ENCODE measurements around the gene ETV4. TPM values are rescaled to one million over a fixed set of nuclear protein-coding genes. Genes with fewer than 3 reads are reported as not detected.
A peak's percentile ranks its signal among the peaks of the same experiment; 100 is the strongest.

Gene ETV4
- total RNA-seq, 4 donors from 2014 or later = 3.7 to 11.1 (median 6.9) TPM

- Histone ChIP-seq H3K27ac (peak overlapping the region in 1 of 4 donors; percentile 6), H3K9me3 (no peaks in the 10 kb centered on the region), H3K4me1 (peaks cover 5 to 22% (median 13%) of the 10 kb centered on the region in 3 donors), H3K36me3 (no peaks in the 10 kb centered on the region), H3K27me3 (no peaks in the 10 kb centered on the region), H3K4me3 (no peak overlapping the region)
- TF ChIP-seq CTCF (IDR thresholded peaks at IDR 0.05) (no peak), POLR2A (IDR thresholded peaks at IDR 0.05) (no peak)
- DNase-seq = no peak
- WGBS, 2 donors = 87% methylated on average over 4 of the region's 4 CpGs; no CpG with 5 or more reads in 1 of the 2 donors
- intact Hi-C loops (cut with DNase I) = no loop called here
Measured at GRCh38 chr17:43581613-43582012, 35.5 kb upstream of the ETV4 start.

GRCh38 chr17:43581130-43581529, 35.0 kb upstream of the ETV4 start:
- intact Hi-C loops (cut with DNase I) = no loop called here
- TF ChIP-seq POLR2A (IDR thresholded peaks at IDR 0.05) = no peak
- no peak for TF ChIP-seq CTCF (IDR thresholded peaks at IDR 0.05)
- no peak overlapping the region for H3K4me3 ChIP-seq
- no peaks in the 10 kb centered on the region for H3K27me3 ChIP-seq
- WGBS, 2 donors = 65 to 81% methylated on average over 4 of the region's 4 CpGs
- no peaks in the 10 kb centered on the region for H3K36me3 ChIP-seq
- H3K27ac ChIP-seq = peak overlapping the region in 1 of 4 donors; percentile 6
- H3K4me1 ChIP-seq = peaks cover 5 to 26% (median 13%) of the 10 kb centered on the region in 3 donors
- no peaks in the 10 kb centered on the region for H3K9me3 ChIP-seq
- no peak for DNase-seq

DNA sequence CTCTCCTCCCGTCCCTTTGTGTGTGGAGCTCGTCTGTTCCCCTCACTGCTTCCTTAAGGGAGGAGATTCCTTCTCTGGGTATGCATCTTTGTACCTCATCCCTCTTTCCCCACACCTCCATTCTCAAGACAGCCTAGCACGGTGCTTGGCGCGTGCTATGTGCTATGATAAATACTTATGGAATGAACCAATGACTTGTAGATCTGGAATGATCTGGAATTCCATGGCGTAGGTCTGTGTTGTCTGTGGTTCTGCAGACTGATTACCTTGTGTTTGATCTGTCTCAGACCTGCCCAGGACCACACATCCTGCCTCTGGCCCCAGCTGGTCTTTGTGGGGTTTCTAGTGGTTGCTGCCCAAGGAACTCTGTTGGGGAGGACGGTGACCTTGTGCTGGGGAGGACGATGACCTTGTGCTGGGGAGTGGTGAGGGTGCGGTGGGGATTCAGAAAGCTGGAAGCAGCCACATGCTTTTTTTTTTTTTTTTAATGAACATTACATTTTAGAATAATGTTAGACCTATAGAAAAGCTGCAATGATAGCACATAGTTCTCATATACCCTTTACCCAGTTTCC, 33.5 kb upstream of the ETV4 start:
- H3K27ac ChIP-seq = no peak overlapping the region
- H3K4me1 ChIP-seq = peaks cover 5 to 26% (median 13%) of the 10 kb centered on the region in 3 donors
- 50 to 56% methylated on average over 9 of the region's 9 CpGs for WGBS, 2 donors
- H3K9me3 ChIP-seq = no peaks in the 10 kb centered on the region
- intact Hi-C loops (cut with DNase I) = no loop called here
- DNase-seq = no peak
- TF ChIP-seq CTCF (IDR thresholded peaks at IDR 0.05) (no peak), POLR2A (IDR thresholded peaks at IDR 0.05) (no peak)
- H3K4me3 ChIP-seq = no peak overlapping the region
- H3K36me3 ChIP-seq = no peaks in the 10 kb centered on the region
- no peaks in the 10 kb centered on the region for H3K27me3 ChIP-seq

- 15 to 27% methylated on average over 6 of the region's 13 CpGs for WGBS, 2 donors
- Histone ChIP-seq H3K36me3 (no peaks in the 10 kb centered on the region), H3K9me3 (no peaks in the 10 kb centered on the region), H3K4me1 (peaks cover 5 to 26% (median 13%) of the 10 kb centered on the region in 3 donors), H3K27ac (peak overlapping the region in 3 of 4 donors; percentile 7 to 54 (median 29)), H3K27me3 (no peaks in the 10 kb centered on the region), H3K4me3 (no peak overlapping the region)
- TF ChIP-seq CTCF (IDR thresholded peaks at IDR 0.05) = no peak
- no peak for TF ChIP-seq POLR2A (IDR thresholded peaks at IDR 0.05)
- intact Hi-C loops (cut with DNase I) = no loop called here
- no peak for DNase-seq
Measured at GRCh38 chr17:43578699-43579565, 32.8 kb upstream of the ETV4 start.

GRCh38 chr17:43578404-43578698, 32.2 kb upstream of the ETV4 start:
- 88% methylated on average over 1 of the region's 1 CpG; no CpG with 5 or more reads in 1 of the 2 donors for WGBS, 2 donors
- TF ChIP-seq POLR2A (IDR thresholded peaks at IDR 0.05) = no peak
- no peak for TF ChIP-seq CTCF (IDR thresholded peaks at IDR 0.05)
- Histone ChIP-seq H3K9me3 (no peaks in the 10 kb centered on the region), H3K4me3 (no peak overlapping the region), H3K36me3 (no peaks in the 10 kb centered on the region), H3K4me1 (peaks cover 5 to 26% (median 13%) of the 10 kb centered on the region in 3 donors), H3K27ac (peak overlapping the region in 2 of 4 donors; percentile 7 to 54), H3K27me3 (no peaks in the 10 kb centered on the region)
- no peak for DNase-seq
- intact Hi-C loops (cut with DNase I) = no loop called here

Data from esophagus squamous epithelium (tissue), 5 donors.